Measurements from ENCODE around the gene TIGD1.

GRCh38 chr2:232577841-232578240, 27.5 kb upstream of the TIGD1 start:
- TF ChIP-seq, protein P1, sequence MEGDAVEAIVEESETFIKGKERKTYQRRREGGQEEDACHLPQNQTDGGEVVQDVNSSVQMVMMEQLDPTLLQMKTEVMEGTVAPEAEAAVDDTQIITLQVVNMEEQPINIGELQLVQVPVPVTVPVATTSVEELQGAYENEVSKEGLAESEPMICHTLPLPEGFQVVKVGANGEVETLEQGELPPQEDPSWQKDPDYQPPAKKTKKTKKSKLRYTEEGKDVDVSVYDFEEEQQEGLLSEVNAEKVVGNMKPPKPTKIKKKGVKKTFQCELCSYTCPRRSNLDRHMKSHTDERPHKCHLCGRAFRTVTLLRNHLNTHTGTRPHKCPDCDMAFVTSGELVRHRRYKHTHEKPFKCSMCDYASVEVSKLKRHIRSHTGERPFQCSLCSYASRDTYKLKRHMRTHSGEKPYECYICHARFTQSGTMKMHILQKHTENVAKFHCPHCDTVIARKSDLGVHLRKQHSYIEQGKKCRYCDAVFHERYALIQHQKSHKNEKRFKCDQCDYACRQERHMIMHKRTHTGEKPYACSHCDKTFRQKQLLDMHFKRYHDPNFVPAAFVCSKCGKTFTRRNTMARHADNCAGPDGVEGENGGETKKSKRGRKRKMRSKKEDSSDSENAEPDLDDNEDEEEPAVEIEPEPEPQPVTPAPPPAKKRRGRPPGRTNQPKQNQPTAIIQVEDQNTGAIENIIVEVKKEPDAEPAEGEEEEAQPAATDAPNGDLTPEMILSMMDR (IDR thresholded peaks at IDR 0.05) = no peak
- TF ChIP-seq POLR2AphosphoS5 (IDR thresholded peaks at IDR 0.05; ENCODE audit: insufficient read depth in 1 of 2, low read depth in 1 of 2) = no peak
